ENCODE measurements around the gene ANO3.

- TF ChIP-seq, protein P1, sequence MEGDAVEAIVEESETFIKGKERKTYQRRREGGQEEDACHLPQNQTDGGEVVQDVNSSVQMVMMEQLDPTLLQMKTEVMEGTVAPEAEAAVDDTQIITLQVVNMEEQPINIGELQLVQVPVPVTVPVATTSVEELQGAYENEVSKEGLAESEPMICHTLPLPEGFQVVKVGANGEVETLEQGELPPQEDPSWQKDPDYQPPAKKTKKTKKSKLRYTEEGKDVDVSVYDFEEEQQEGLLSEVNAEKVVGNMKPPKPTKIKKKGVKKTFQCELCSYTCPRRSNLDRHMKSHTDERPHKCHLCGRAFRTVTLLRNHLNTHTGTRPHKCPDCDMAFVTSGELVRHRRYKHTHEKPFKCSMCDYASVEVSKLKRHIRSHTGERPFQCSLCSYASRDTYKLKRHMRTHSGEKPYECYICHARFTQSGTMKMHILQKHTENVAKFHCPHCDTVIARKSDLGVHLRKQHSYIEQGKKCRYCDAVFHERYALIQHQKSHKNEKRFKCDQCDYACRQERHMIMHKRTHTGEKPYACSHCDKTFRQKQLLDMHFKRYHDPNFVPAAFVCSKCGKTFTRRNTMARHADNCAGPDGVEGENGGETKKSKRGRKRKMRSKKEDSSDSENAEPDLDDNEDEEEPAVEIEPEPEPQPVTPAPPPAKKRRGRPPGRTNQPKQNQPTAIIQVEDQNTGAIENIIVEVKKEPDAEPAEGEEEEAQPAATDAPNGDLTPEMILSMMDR (IDR thresholded peaks at IDR 0.05; ENCODE audit: low read depth, low read length): no peak
- TF ChIP-seq EZH2phosphoT487 (IDR thresholded peaks at IDR 0.05; ENCODE audit: low read depth): no peak
Observed at GRCh38 chr11:26572770-26573402, 241.0 kb downstream of the ANO3 start.
